ENCODE results near the gene TIGAR.

Gene TIGAR

GRCh38 chr12:4288296-4289131 lies 32.5 kb upstream of the TIGAR start:
- Histone ChIP-seq H3K27ac (ENCODE audit: low read length) (peak overlapping the region; percentile 42; the same call in 1 of the 2 replicates), H3K4me2 (ENCODE audit: low read length) (no peak overlapping the region), H3K79me2 (ENCODE audit: low read length) (peaks cover 100% of the 10 kb centered on the region), H3K4me1 (ENCODE audit: low read length) (peaks cover 59% of the 10 kb centered on the region), H3K36me3 (replicated peaks; ENCODE audit: low read depth, low read length) (peaks cover 98% of the 10 kb centered on the region), H2AFZ (ENCODE audit: low read depth, low read length) (no peak overlapping the region), H3K27me3 (ENCODE audit: low read depth, low read length) (no peaks in the 10 kb centered on the region), H4K20me1 (ENCODE audit: insufficient read depth, low read length) (peaks cover 100% of the 10 kb centered on the region), H3K4me3 (ENCODE audit: low read length) (no peak overlapping the region), H3K9ac (ENCODE audit: low read length) (no peak overlapping the region), H3K9me3 (ENCODE audit: insufficient read depth, low read length) (no peaks in the 10 kb centered on the region)
- TF ChIP-seq CTCF (IDR thresholded peaks at IDR 0.05; ENCODE audit: low read depth, low read length), result no peak
- TF ChIP-seq EZH2phosphoT487 (IDR thresholded peaks at IDR 0.05; ENCODE audit: low read depth), result no peak

GRCh38 chr12:4289231-4289878 lies 31.7 kb upstream of the TIGAR start:
- Histone ChIP-seq H3K79me2 (ENCODE audit: low read length) (peaks cover 100% of the 10 kb centered on the region), H3K9ac (ENCODE audit: low read length) (no peak overlapping the region), H3K27me3 (ENCODE audit: low read depth, low read length) (no peaks in the 10 kb centered on the region), H3K27ac (ENCODE audit: low read length) (no peak overlapping the region), H4K20me1 (ENCODE audit: insufficient read depth, low read length) (peaks cover 100% of the 10 kb centered on the region), H3K9me3 (ENCODE audit: insufficient read depth, low read length) (no peaks in the 10 kb centered on the region), H2AFZ (ENCODE audit: low read depth, low read length) (no peak overlapping the region), H3K4me2 (ENCODE audit: low read length) (no peak overlapping the region), H3K4me3 (ENCODE audit: low read length) (no peak overlapping the region), H3K36me3 (replicated peaks; ENCODE audit: low read depth, low read length) (peaks cover 97% of the 10 kb centered on the region), H3K4me1 (ENCODE audit: low read length) (peaks cover 51% of the 10 kb centered on the region)
- TF ChIP-seq EZH2phosphoT487 (IDR thresholded peaks at IDR 0.05; ENCODE audit: low read depth) (no peak), CTCF (IDR thresholded peaks at IDR 0.05; ENCODE audit: low read depth, low read length) (no peak)

GRCh38 chr12:4289998-4290790 lies 30.8 kb upstream of the TIGAR start:
- TF ChIP-seq CTCF (IDR thresholded peaks at IDR 0.05; ENCODE audit: low read depth, low read length), result no peak
- no peak for TF ChIP-seq EZH2phosphoT487 (IDR thresholded peaks at IDR 0.05; ENCODE audit: low read depth)
- no peak overlapping the region for H2AFZ ChIP-seq (ENCODE audit: low read depth, low read length)
- H3K4me2 ChIP-seq (ENCODE audit: low read length), result no peak overlapping the region
- no peak overlapping the region for H3K4me3 ChIP-seq (ENCODE audit: low read length)
- H3K36me3 ChIP-seq (replicated peaks; ENCODE audit: low read depth, low read length), result peaks cover 99% of the 10 kb centered on the region
- H3K79me2 ChIP-seq (ENCODE audit: low read length), result peaks cover 100% of the 10 kb centered on the region
- H3K27ac ChIP-seq (ENCODE audit: low read length), result no peak overlapping the region
- peaks cover 43% of the 10 kb centered on the region for H3K4me1 ChIP-seq (ENCODE audit: low read length)
- no peaks in the 10 kb centered on the region for H3K9me3 ChIP-seq (ENCODE audit: insufficient read depth, low read length)
- H4K20me1 ChIP-seq (ENCODE audit: insufficient read depth, low read length), result peaks cover 100% of the 10 kb centered on the region
- H3K9ac ChIP-seq (ENCODE audit: low read length), result no peak overlapping the region
- no peaks in the 10 kb centered on the region for H3K27me3 ChIP-seq (ENCODE audit: low read depth, low read length)

Measured in OCI-LY3 (cell line).